GM13976 (cell line): Measurements from ENCODE around the gene MAP3K13.
"Not testable (repeated sequence)": the region's sequence is repeated elsewhere in the genome, so short reads cannot be mapped to it uniquely, and the experiment has no call there.

Experiments
- DNase-seq: peaks from one replicate; pipeline ENCODE4 v3.0.0; 2012; ENCODE audit warnings: low spot score
- CTCF ChIP-seq: IDR thresholded peaks from 2 replicates; pipeline ENCODE4 v1.5.1; 2012; ENCODE audit warnings: borderline replicate concordance, mild to moderate bottlenecking; ENCODE audit not compliant: insufficient read depth; ENCODE audit errors: extremely low read depth, missing control alignments, control extremely low read depth
- in situ Hi-C: fragments of 300-500 bp; cut with MboI; formaldehyde crosslinking; loops from one replicate; pipeline ENCODE4 v1.12.0; 2022; ENCODE audit warnings: low sequenced_read_pairs, mixed read lengths, inconsistent platforms; ENCODE audit not compliant: unreplicated experiment

The MAP3K13 gene

GRCh38 chr3:185403002-185403401 is 40.1 kb downstream of the MAP3K13 start:
- in situ Hi-C loops, result no loop called here

GRCh38 chr3:185405243-185405642 is 42.3 kb downstream of the MAP3K13 start:
- no peak for TF ChIP-seq CTCF
- in situ Hi-C loops, result no loop called here
- no peak for DNase-seq

More at GRCh38 chr3:185403002-185403401, 40.1 kb downstream of the MAP3K13 start:
- no peak for TF ChIP-seq CTCF
- DNase-seq, result no peak

- DNase-seq, result no peak
- TF ChIP-seq CTCF, result no peak
- in situ Hi-C loops, result no loop called here
Observed at GRCh38 chr3:185405664-185406063, 42.7 kb downstream of the MAP3K13 start.

GRCh38 chr3:185406121-185406620 is 43.2 kb downstream of the MAP3K13 start:
- no peak for DNase-seq
- in situ Hi-C loops, result no loop called here
- no peak for TF ChIP-seq CTCF

GRCh38 chr3:185409957-185410356 is 47.0 kb downstream of the MAP3K13 start:
- in situ Hi-C loops, result no loop called here
- TF ChIP-seq CTCF, result no peak
- DNase-seq, result no peak

- in situ Hi-C loops, result no loop called here
- TF ChIP-seq CTCF, result no peak
- no peak for DNase-seq
Observed at GRCh38 chr3:185411133-185411532, 48.2 kb downstream of the MAP3K13 start.

GRCh38 chr3:185416513-185416912 is 53.6 kb downstream of the MAP3K13 start:
- in situ Hi-C loops, result no loop called here
- DNase-seq, result no peak
- no peak for TF ChIP-seq CTCF

- in situ Hi-C loops, DNase-seq: not testable (repeated sequence)
Observed at GRCh38 chr3:185418561-185418977, 55.6 kb downstream of the MAP3K13 start.
